ENCODE measurements around the gene ZSCAN16.

GRCh38 chr6:28172006-28172405 is 47.6 kb downstream of the ZSCAN16 start:
- no peak for TF ChIP-seq CTCF (IDR thresholded peaks at IDR 0.05)
- no peak for TF ChIP-seq POLR2AphosphoS5 (IDR thresholded peaks at IDR 0.05)
- no peak for TF ChIP-seq POLR2A (IDR thresholded peaks at IDR 0.05)
